Activated CD8-positive, alpha-beta memory T cell treated with anti-CD3 and anti-CD28 coated beads, Interleukin-2, amount 50 U/mL, for 4 hours (primary cell): ENCODE results near the gene TMC8.
A peak's percentile ranks its signal among the peaks of the same experiment; 100 is the strongest.
"Not testable (repeated sequence)": the region's sequence is repeated elsewhere in the genome, so short reads cannot be mapped to it uniquely, and the experiment has no call there.

Experiments used
- DNase-seq: peaks from one replicate; pipeline ENCODE4 v3.0.0-alpha.2; 2020

Gene TMC8

GRCh38 chr17:78110363-78111015 lies 20.1 kb upstream of the TMC8 start:
- DNase-seq, result no peak

DNA sequence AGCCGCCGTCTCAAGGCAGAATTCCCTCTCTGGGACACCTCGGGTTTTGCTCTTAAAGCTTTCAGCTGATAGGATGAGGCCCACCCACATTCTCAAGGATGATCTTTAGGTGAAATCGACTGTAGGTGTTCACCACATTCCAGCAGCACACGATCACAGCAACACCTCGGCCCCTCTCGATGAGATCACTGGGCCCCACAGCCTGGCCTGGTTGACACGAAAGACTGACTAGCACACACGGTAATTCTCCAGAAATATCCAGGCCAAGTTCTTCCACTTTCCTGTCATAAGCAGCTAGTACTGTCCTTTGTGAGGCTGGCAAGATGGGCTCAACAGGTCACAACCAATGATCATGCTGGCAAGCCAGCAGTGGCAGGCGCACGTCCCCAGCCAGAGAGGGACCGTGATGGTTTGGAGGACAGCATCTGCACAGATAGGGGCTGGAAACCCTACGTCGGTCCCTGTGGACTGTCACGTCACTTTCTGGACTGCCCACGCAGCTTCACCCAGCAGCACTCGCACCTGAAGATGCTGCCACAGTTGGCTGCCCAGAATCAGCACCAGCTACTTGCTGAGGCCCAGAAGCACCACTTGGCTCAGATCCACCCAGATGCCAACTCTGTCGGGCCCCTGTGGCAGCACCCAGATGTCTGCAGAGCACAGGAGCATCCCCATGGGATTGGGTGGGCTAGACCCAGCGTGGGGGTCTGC lies 19.4 kb upstream of the TMC8 start:
- no peak for DNase-seq

- no peak for DNase-seq
These were observed 18.6 kb upstream of the TMC8 start for GRCh38 chr17:78111727-78112517.

DNA sequence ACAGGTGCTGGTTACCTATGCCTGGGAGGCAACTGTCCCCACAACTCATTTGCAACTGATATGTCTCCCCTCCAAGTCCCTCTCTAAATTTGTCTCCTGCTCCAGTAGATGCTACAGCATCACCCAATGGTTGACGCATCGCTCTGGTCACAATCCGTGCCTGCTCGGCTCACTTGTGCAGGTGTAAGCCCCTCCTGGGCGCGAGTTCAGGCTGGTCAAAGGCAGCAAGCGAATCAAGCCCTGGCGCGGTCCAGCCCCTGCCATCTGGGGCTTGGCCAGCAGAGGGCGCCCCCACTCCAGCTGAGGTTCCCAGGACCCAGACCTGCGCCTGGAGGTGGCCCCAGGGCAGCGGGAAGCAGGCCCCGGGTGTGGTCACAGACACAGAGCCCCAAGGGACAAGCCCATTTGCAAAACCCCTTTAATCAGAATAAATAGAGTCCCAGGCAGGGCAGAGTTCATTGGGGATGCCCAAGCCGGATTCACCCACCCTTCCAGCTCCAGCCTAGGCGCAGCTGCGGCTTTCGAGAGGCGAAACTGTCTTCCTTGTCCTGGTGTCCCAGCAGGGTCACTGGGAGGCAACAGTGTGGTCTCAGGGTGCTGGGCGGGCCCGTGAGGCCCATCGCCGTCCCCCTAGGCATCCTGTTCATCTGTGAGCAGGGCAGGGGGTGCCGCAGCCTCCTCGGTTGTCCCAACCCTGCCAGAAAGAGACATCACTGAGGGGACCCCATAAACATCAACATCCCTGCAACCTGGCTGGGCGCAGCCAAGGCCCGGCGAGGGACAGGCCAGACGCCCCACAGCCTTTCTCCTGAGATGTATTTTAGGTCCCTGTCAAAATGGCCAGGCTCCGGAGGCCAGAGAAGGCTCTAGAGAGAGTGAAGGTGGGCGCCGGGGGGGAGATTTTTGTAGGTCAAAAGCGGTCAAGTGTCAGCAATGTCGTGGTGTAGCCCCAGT lies 17.8 kb upstream of the TMC8 start:
- peak; percentile 82 for DNase-seq

DNA sequence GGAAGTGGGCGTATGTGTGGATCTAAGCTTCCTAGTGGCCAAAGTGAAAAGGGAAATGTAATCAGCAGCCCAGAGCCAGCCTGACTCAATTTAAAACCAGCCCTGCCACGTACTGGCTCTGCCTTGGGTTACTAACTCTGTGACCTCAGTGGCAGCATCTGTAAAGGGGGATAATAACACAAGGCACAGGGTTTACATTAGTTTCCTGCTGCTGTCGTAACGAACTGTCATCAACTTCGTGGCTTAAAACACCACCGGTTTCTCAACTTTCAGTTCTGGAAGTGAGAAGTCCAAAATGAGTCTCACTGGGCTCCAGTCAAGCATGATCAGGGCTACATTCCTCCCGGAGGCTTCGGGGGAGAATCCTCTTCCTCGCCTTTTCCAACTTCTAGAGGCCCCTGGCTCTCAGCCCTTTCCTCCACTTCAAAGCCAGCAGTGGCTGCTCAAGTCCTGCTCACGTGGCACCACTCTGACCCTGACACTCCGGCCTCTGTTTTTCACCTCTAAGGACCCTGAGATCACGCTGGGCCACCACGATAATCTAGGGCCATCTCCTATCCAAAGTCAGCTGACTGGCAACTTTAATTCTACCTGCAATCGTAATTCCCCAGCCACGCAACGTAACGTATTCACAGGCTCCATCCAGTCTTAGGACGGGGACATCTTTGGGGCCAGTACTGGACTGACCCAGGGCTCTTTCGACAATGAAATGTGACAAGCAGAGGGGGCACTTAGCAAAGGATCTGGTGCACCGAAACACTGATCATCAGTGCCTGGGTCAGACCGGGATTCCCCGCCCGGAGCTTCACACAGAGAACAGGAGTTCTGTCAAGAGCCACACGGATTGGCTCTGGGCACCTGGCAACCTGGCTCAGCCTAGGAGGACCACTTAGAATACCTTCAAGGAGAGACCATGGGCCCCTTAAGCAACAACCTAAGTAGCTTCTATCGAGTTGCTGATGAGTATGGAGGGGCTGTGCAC lies 16.5 kb upstream of the TMC8 start:
- DNase-seq, result no peak

DNA sequence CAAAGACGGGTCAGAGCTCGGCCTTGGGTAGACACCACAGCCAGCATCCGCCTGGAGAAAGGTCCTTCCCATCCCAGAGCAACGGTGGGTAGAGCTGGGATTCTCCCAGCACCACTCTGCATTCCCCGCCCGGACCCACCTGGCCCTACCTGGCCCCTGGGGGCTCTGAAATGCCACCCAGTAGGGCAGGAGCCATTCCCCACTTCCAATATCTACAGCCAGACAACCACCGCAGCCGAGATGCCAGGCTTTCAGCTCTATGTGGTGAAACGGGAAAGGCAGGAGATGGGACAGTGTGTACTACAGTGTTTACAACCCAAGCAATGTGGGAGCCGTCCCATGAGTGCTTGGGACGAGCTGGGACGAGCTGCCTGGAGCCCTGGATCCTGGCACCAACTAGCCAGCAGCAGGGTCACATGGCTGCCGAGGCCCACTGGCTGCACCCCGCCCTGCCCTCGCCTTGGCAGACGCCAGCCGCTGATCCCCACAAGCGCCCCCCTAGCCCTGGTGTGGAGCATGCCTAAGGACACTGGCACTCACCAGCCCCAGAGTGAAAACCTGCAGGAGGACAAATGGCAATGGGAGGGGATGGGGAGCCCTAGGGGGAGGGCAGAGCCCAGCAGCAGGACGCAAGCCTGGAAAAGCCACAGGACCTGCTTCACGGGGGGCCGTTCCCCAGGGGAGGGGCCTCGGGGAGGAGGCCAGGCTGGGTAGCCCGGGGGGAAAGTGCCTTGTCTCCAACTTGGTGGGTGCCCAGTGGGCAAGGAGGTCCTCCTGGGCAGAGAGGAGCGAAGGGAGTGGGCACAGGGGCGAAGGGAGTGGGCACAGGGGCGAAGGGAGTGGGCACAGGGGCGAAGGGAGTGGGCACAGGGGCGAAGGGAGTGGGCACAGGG lies 15.5 kb upstream of the TMC8 start:
- DNase-seq, result no peak

- not testable (repeated sequence) for DNase-seq
These were observed 14.8 kb upstream of the TMC8 start for GRCh38 chr17:78115803-78116202.

GRCh38 chr17:78116411-78116810 lies 14.2 kb upstream of the TMC8 start:
- DNase-seq, result no peak

DNA sequence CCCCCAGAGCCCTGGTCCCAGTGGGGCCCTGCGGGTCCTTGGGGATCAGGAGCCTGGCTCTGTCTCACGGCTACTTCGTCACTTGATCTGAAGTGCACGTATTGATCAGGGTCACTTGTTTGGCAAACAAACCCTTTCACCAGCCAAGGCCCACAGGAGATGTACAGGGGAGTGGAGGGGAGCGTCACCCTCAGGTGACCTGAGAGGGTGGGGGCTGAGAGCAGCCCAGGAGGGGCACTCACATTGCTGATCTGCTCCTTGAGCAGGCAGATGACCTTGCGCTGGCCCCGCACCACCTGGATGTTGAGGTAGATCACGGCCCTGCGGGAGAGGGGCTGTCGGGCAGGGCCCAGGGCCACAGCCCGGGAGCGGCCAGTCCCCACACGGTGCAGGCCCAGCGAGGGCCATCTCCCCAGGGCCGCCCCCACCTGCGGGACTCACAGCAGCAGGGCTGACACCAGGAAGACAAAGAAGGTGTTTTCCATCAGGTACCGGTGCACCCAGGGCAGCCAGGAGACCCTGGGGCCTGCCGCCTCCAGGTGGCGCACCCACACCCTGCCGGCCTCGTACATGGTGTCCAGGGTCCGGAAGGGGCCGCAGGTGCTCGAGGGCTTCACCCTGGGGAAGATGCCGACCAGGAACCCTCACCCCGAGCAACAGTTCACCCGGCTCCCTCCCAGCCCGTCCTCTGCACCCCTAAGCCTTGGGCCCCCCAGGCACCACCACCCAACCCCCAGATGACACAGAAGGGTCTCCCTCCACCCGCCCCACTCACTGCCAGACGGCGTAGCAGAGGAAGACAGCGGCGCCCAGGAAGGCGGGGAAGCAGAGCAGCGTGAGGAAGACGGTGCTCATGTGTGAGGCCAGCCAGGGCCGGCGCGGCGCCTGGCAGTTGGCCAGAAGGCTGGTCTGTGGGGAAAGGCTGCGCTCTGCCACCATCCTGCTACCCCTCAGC lies 13.3 kb upstream of the TMC8 start:
- no peak for DNase-seq

DNA sequence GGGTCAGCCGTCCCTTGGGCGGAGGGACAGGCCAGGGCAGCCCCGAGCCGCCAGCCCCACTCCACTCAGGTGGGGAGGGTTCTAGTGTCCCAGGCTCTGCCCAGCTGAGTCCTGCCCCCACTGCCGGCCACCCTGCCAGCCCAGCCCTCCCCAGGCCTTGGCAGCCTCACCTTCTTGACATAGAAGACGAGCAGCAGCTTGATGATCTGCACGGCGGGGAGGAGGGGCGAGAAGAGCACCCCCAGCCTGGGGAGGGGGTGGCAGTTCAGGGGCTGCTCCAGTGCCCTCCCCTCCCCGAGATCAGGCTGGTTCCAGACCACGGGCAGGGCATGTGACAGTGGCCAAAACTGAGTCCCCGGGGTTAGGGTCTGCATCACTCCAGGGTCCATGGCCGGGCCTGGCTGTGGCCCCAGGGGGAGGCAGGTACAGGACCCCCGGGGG lies 11.8 kb upstream of the TMC8 start:
- no peak for DNase-seq

DNA sequence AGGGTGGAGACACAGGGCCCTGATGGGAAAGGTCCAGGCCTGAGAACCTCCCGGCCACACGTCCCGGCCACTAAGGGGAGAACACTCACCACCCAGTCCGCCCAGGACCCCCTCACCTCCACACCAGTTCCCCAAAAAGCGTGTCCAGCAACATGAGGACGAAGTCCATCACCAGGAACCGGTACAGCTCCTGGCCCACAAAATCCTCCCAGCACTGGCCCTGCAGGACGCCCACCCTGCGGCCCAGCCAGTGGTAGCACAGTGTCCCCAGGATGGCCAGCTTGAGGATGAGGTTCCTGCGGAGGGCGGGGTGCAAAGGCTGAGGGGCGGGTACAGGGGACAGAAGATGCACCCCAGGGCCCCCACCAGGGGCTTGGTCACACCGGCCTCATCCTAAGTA lies 10.0 kb upstream of the TMC8 start:
- no peak for DNase-seq

DNA sequence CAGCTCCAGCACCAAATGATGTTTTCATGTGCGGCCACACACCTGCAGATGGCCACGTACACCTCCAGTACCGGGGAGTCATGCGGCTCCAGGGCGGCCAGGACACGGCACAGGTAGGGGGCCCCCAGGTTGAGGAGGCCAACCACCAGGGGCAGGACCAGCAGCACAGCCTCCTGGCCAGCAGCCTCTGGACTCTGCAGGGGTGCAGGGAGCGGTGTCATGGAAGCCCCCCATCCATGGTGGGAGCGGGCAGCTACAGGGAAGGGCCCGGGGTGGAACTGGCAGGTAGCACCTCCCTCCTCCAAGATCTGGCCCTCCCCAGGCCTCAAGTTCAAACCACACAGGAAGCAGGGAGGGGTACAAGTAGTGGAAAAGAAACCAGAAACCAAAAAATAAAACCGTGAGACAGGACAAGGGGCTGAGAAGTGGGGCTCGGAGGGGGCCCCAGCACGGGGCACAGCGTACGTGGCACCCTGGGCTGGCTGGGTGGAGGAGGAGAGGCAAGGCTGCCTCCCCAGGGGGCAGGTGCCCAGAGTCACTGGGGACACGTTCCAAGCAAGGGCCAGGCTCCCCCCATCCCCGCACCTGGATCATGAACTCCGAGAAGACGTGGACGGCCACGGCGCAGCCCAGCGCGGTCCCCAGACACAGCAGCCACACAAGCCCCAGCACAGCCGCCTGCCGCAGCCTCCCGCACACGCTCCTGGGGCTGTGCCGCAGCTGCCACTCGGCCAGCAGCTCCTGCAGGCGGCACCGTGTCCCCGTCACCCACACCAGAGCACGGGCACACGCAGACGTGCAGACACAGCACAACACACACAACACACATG lies 9.4 kb upstream of the TMC8 start:
- DNase-seq, result no peak

- DNase-seq, result no peak
These were observed 8.8 kb upstream of the TMC8 start for GRCh38 chr17:78121801-78122215.

DNA sequence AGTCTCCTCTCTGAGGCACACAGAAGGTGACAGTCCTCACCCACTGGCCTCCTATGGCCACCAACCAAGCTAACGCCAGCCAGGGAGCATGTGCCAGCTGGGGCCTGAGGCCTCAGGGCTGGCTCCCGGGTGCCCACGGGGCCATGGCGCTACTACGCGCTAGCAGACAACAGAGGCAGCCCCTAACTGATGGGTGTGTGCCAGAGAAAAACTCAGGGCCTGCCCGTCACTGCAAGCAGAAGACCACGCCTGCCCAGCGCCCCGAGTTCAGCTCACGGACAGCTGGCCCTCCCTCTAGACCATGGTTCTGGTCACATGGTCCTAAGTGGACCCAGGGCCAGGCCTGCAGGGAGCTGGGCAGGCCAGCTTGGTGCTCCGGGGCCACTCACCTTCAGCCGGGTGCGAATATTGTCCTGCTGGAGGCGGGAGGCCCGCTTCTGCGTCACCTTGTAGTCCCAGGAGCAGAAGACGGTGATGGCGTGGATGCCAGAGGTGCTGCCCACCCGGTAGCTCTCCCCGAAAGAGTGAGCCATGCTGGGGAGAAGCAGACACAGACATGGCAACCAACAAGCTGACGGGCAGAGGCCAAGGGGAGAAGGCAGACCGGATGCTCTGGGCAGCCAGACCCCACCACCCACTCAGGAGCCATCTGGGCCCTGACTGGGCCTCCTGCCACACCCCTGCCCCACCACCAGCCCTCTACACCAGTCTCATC lies 8.2 kb upstream of the TMC8 start:
- no peak for DNase-seq

GRCh38 chr17:78122931-78123249 lies 7.7 kb upstream of the TMC8 start:
- DNase-seq, result no peak

GRCh38 chr17:78123258-78123929 lies 7.2 kb upstream of the TMC8 start:
- DNase-seq, result no peak
